ENCODE measurements around the gene DEGS1. TPM values are rescaled to one million over a fixed set of nuclear protein-coding genes. Genes with fewer than 3 reads are reported as not detected.

Gene DEGS1
- total RNA-seq, 1 experiment from 2014 or later, result 20.0 TPM

DNA sequence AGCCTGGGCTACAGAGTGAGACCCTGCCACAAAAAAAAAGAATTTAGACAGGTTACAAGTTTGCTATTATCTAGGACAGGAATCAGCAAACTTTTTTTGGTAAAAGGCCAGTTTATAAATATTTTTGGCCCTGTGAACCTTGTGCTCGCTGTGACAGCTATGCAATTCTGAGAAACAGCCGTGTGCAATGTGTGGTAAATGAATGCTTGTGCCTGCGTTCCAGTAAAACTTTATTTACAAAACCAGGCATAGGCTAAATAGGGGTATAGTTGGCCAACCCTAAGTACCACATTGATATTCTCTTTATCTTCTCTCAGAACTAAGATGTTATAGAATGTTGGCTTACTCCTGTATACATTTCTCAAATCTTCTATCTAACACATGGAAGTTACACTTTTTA is 44.8 kb upstream of the DEGS1 start:
- no peaks in the 10 kb centered on the region for H3K27me3 ChIP-seq (ENCODE audit: insufficient read depth, low read depth)
- no peaks in the 10 kb centered on the region for H3K79me2 ChIP-seq (ENCODE audit: low read depth)
- no peak for DNase-seq
- no peaks in the 10 kb centered on the region; the same call in 1 of the 2 replicates for H4K20me1 ChIP-seq (ENCODE audit: insufficient read depth)
- H2AFZ ChIP-seq, result no peak overlapping the region
- intact Hi-C loops (cut with micrococcal nuclease; ENCODE audit: unreplicated experiment), result no loop called here
- H3K4me1 ChIP-seq (replicated peaks; ENCODE audit: insufficient read depth), result no peaks in the 10 kb centered on the region
- BruUV-seq (replicated peaks), result no TSS peak
- H3K9me2 ChIP-seq (ENCODE audit: insufficient read depth), result no peaks in the 10 kb centered on the region
- H3K4me3 ChIP-seq, result no peak overlapping the region
- H3K27ac ChIP-seq, result no peak overlapping the region
- H3K9me3 ChIP-seq (ENCODE audit: insufficient read depth, low read depth), result no peaks in the 10 kb centered on the region
- no peak for TF ChIP-seq EZH2 (IDR thresholded peaks at IDR 0.05; ENCODE audit: low read depth)
- TF ChIP-seq, protein P1, sequence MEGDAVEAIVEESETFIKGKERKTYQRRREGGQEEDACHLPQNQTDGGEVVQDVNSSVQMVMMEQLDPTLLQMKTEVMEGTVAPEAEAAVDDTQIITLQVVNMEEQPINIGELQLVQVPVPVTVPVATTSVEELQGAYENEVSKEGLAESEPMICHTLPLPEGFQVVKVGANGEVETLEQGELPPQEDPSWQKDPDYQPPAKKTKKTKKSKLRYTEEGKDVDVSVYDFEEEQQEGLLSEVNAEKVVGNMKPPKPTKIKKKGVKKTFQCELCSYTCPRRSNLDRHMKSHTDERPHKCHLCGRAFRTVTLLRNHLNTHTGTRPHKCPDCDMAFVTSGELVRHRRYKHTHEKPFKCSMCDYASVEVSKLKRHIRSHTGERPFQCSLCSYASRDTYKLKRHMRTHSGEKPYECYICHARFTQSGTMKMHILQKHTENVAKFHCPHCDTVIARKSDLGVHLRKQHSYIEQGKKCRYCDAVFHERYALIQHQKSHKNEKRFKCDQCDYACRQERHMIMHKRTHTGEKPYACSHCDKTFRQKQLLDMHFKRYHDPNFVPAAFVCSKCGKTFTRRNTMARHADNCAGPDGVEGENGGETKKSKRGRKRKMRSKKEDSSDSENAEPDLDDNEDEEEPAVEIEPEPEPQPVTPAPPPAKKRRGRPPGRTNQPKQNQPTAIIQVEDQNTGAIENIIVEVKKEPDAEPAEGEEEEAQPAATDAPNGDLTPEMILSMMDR (conservative IDR thresholded peaks at IDR 0.05), result no peak
- POLR2A ChIA-PET (ENCODE audit: unreplicated experiment), result no interaction called here
- no peak overlapping the region for H3K4me2 ChIP-seq
- 0 out of 2 replicates have a peak, but pooled peaks cover 3% of the 10 kb centered on the region for H3F3A ChIP-seq (ENCODE audit: insufficient read depth, low read depth)
- CTCF ChIA-PET, result interaction anchor here (0.6 kb wide), 1 partner anchor 1540 kb away, joined by 5 read pairs; no protein-coding TSS in a partner anchor
- H3K36me3 ChIP-seq (ENCODE audit: low read depth), result peaks cover 27% of the 10 kb centered on the region

DNA sequence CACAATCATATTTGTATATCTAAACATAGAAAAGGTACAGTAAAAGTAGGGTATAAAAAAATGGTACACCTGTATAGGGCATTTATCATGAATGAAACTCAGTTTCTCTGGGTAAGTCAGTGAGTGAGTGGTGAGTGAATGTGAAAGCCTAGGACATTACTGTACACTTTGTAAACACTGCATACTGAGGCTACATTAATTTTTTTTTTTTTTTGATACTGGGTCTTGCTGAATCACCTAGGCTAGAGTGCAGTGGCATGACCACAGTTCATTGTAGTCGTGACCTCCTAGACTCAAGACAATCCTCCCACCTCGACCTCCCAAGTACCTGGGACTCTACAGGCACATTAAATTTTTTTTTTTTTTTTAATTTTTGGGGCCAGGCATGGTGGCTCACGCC is 41.3 kb upstream of the DEGS1 start:
- H3K27me3 ChIP-seq (ENCODE audit: insufficient read depth, low read depth), result no peaks in the 10 kb centered on the region
- H4K20me1 ChIP-seq (ENCODE audit: insufficient read depth), result no peaks in the 10 kb centered on the region; the same call in 1 of the 2 replicates
- H3K36me3 ChIP-seq (ENCODE audit: low read depth), result 0 out of 2 replicates have a peak, but pooled peaks cover 12% of the 10 kb centered on the region
- CTCF ChIA-PET, result no interaction called here
- H3F3A ChIP-seq (ENCODE audit: insufficient read depth, low read depth), result 0 out of 2 replicates have a peak, but pooled peaks cover 3% of the 10 kb centered on the region
- DNase-seq, result no peak
- POLR2A ChIA-PET (ENCODE audit: unreplicated experiment), result no interaction called here
- no TSS peak for BruUV-seq (replicated peaks)
- H3K4me1 ChIP-seq (replicated peaks; ENCODE audit: insufficient read depth), result no peaks in the 10 kb centered on the region
- no peaks in the 10 kb centered on the region for H3K9me2 ChIP-seq (ENCODE audit: insufficient read depth)
- H3K79me2 ChIP-seq (ENCODE audit: low read depth), result no peaks in the 10 kb centered on the region
- TF ChIP-seq, protein P1 (conservative IDR thresholded peaks at IDR 0.05), result no peak
- no peak for TF ChIP-seq EZH2 (IDR thresholded peaks at IDR 0.05; ENCODE audit: low read depth)
- no peak overlapping the region for H3K4me2 ChIP-seq
- no peak overlapping the region for H2AFZ ChIP-seq
- no peak overlapping the region for H3K4me3 ChIP-seq
- intact Hi-C loops (cut with micrococcal nuclease; ENCODE audit: unreplicated experiment), result no loop called here
- no peaks in the 10 kb centered on the region for H3K9me3 ChIP-seq (ENCODE audit: insufficient read depth, low read depth)
- no peak overlapping the region for H3K27ac ChIP-seq

DNA sequence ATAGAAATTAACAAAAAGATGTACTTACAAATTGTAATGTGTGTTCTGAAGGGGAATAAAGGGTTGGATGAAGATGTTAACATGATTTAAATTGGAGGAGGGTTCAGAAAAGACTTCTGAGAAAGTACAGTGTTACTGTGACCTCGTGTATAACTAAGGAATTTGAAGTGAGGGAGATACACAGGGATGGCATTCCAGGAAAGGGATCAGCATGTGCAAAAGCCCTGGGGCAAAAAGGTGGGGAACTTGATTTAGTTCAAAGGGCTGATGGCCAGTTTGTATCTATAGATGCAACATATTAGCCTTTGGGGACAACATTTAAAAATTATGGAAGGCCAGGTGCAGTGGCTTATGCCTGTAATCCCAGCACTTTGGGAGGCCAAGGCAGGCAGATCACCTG is 33.3 kb upstream of the DEGS1 start:
- H2AFZ ChIP-seq, result no peak overlapping the region
- H3K79me2 ChIP-seq (ENCODE audit: low read depth), result 0 out of 2 replicates have a peak, but pooled peaks cover 5% of the 10 kb centered on the region
- H3K4me2 ChIP-seq, result no peak overlapping the region
- no TSS peak for BruUV-seq (replicated peaks)
- H3K27me3 ChIP-seq (ENCODE audit: insufficient read depth, low read depth), result no peaks in the 10 kb centered on the region
- TF ChIP-seq, protein P1 (conservative IDR thresholded peaks at IDR 0.05), result no peak
- no peak for TF ChIP-seq EZH2 (IDR thresholded peaks at IDR 0.05; ENCODE audit: low read depth)
- no peak overlapping the region for H3K4me3 ChIP-seq
- H3K27ac ChIP-seq, result no peak overlapping the region
- no peaks in the 10 kb centered on the region for H3K9me2 ChIP-seq (ENCODE audit: insufficient read depth)
- POLR2A ChIA-PET (ENCODE audit: unreplicated experiment), result no interaction called here
- H3F3A ChIP-seq (ENCODE audit: insufficient read depth, low read depth), result peaks cover 6% of the 10 kb centered on the region; the same call in 1 of the 2 replicates
- peaks cover 11% of the 10 kb centered on the region for H3K36me3 ChIP-seq (ENCODE audit: low read depth)
- H3K9me3 ChIP-seq (ENCODE audit: insufficient read depth, low read depth), result no peaks in the 10 kb centered on the region
- intact Hi-C loops (cut with micrococcal nuclease; ENCODE audit: unreplicated experiment), result loop anchor here (10.0 kb wide), 1 partner anchor 135 kb away; no protein-coding TSS in a partner anchor
- CTCF ChIA-PET, result no interaction called here
- H4K20me1 ChIP-seq (ENCODE audit: insufficient read depth), result peaks cover 5% of the 10 kb centered on the region; the same call in 1 of the 2 replicates
- H3K4me1 ChIP-seq (replicated peaks; ENCODE audit: insufficient read depth), result peaks cover 7% of the 10 kb centered on the region
- DNase-seq, result no peak
